Sigmoid colon (tissue), 7 donors: ENCODE measurements around the gene OR2AT4. TPM values are rescaled to one million over a fixed set of nuclear protein-coding genes. Genes with fewer than 3 reads are reported as not detected.
"Not testable (repeated sequence)": the region's sequence is repeated elsewhere in the genome, so short reads cannot be mapped to it uniquely, and the experiment has no call there.

Experiments
- DNase-seq: peaks from one replicate; pipeline ENCODE4 v3.0.0-alpha.2; 2019
- H3K27ac ChIP-seq, 4 donors: fragments of 200-600 bp; sonication (generic); one replicate each; pipeline ENCODE4 v1.5.1; 2016 to 2019; ENCODE audit warnings: mild to moderate bottlenecking in 1 of 4
- H3K27me3 ChIP-seq, 3 donors: fragments of 200-600 bp; sonication (generic); one replicate each; pipeline ENCODE4 v1.5.1; 2019; ENCODE audit warnings: mild to moderate bottlenecking in 1 of 3
- H3K36me3 ChIP-seq, 4 donors: fragments of 200-600 bp; sonication (generic); one replicate each; pipeline ENCODE4 v1.5.1; 2016 to 2019
- H3K4me1 ChIP-seq, 4 donors: fragments of 200-600 bp; sonication (generic); one replicate each; pipeline ENCODE4 v1.5.1; 2017 to 2019
- H3K4me3 ChIP-seq, 4 donors: fragments of 200-600 bp; sonication (generic); one replicate each; pipeline ENCODE4 v1.5.1; 2017 to 2019; ENCODE audit warnings: mild to moderate bottlenecking in 2 of 4, moderate library complexity in 1 of 4
- H3K9me3 ChIP-seq, 4 donors: fragments of 200-600 bp in 3 of 4; sonication (generic) in 3 of 4; one replicate each; pipeline versions ENCODE4 v1.5.1 to v1.6.1; 2013 to 2019
- CTCF ChIP-seq, 4 experiments: fragments of 450-650 bp in 3 of 4; fragments of 200-600 bp in 1 of 4; IDR thresholded peaks; one replicate each; pipeline ENCODE4 v1.5.1; 2016 to 2019; ENCODE audit warnings: antibody characterized with exemption in 4 of 4, mild to moderate bottlenecking in 3 of 4, moderate library complexity in 2 of 4
- EP300 ChIP-seq, 4 donors: sonication (generic); formaldehyde crosslinking; IDR thresholded peaks; one replicate each; pipeline ENCODE4 v1.6.1; 2017; ENCODE audit warnings: antibody characterized with exemption in 4 of 4
- POLR2A ChIP-seq, 2 donors: fragments of 450-650 bp; IDR thresholded peaks; one replicate each; pipeline ENCODE4 v1.6.1; 2016; ENCODE audit warnings: antibody characterized with exemption in 2 of 2, mild to moderate bottlenecking in 2 of 2, moderate library complexity in 2 of 2
- POLR2AphosphoS5 ChIP-seq, 4 donors: sonication (generic); formaldehyde crosslinking; IDR thresholded peaks; one replicate each; pipeline ENCODE4 v1.6.1; 2017; ENCODE audit warnings: antibody characterized with exemption in 4 of 4
- WGBS, 2 donors: extraction: QIAGEN DNeasy Blood & Tissue Kit; methylation state at CpG; one replicate each; pipeline ENCODE4 v1.1.7; 2013; 5-methylcytosine and 5-hydroxymethylcytosine counted together
- intact Hi-C: fragments of 100-400 bp; cut with DNase I; formaldehyde crosslinking; loops from one replicate; pipeline ENCODE4 v1.15.1; 2023
- polyA plus RNA-seq, 3 donors: library from polyadenylated mRNA; stranded (reverse); fragments of 200-250 nt; gene quantifications; one replicate each; pipeline ENCODE4 v1.2.3, GENCODE V29; 2013
- total RNA-seq, 4 donors: library from RNA; depleted of rRNA; stranded (reverse); fragments of >200 nt; gene quantifications; one replicate each; pipeline ENCODE4 v1.1.0, GENCODE V29; 2016
- donor health status: healthy with polysubstance abuse.
- donor health status: Bipolar disorder and iron deficiency.
- donor health status: healthy.

OR2AT4 gene
- total and polyA plus RNA-seq, 7 donors = not detected

GRCh38 chr11:75103380-75104026 lies 6.8 kb upstream of the OR2AT4 start:
- no peaks in the 10 kb centered on the region for H3K36me3 ChIP-seq
- no peak overlapping the region for H3K27ac ChIP-seq
- WGBS, 2 donors = 76 to 80% methylated on average over 5 of the region's 5 CpGs
- H3K4me3 ChIP-seq = no peak overlapping the region
- no peaks in the 10 kb centered on the region for H3K9me3 ChIP-seq
- DNase-seq = no peak
- TF ChIP-seq POLR2AphosphoS5 (IDR thresholded peaks at IDR 0.05) (no peak), POLR2A (IDR thresholded peaks at IDR 0.05) (no peak), EP300 (IDR thresholded peaks at IDR 0.05) (no peak), CTCF (IDR thresholded peaks at IDR 0.05) (no peak)
- H3K27me3 ChIP-seq = no peaks in the 10 kb centered on the region
- H3K4me1 ChIP-seq = no peaks in the 10 kb centered on the region
- intact Hi-C loops = no loop called here

GRCh38 chr11:75101424-75102128 lies 4.9 kb upstream of the OR2AT4 start:
- Histone ChIP-seq H3K4me3 (no peak overlapping the region), H3K27ac (no peak overlapping the region), H3K9me3 (no peaks in the 10 kb centered on the region), H3K36me3 (no peaks in the 10 kb centered on the region), H3K27me3 (no peaks in the 10 kb centered on the region), H3K4me1 (no peaks in the 10 kb centered on the region)
- intact Hi-C loops = no loop called here
- 74 to 85% methylated on average over 8 of the region's 8 CpGs for WGBS, 2 donors
- DNase-seq = no peak
- TF ChIP-seq POLR2AphosphoS5 (IDR thresholded peaks at IDR 0.05) (no peak), POLR2A (IDR thresholded peaks at IDR 0.05) (no peak), CTCF (IDR thresholded peaks at IDR 0.05) (no peak), EP300 (IDR thresholded peaks at IDR 0.05) (no peak)

- intact Hi-C loops = no loop called here
- whole genome bisulfite sequencing, 2 donors = 28 to 41% methylated on average over 3 of the region's 3 CpGs
- Histone ChIP-seq H3K27ac (no peak overlapping the region), H3K4me1 (no peaks in the 10 kb centered on the region), H3K27me3 (no peaks in the 10 kb centered on the region), H3K9me3 (no peaks in the 10 kb centered on the region), H3K4me3 (no peak overlapping the region), H3K36me3 (no peaks in the 10 kb centered on the region)
- no peak for DNase-seq
- TF ChIP-seq POLR2A (IDR thresholded peaks at IDR 0.05) (no peak), EP300 (IDR thresholded peaks at IDR 0.05) (no peak), CTCF (IDR thresholded peaks at IDR 0.05) (no peak), POLR2AphosphoS5 (IDR thresholded peaks at IDR 0.05) (no peak)
These were observed 3.6 kb upstream of the OR2AT4 start for GRCh38 chr11:75100314-75100713.

- intact Hi-C loops = no loop called here
- Histone ChIP-seq H3K9me3 (no peaks in the 10 kb centered on the region), H3K4me1 (no peaks in the 10 kb centered on the region), H3K27me3 (no peaks in the 10 kb centered on the region), H3K27ac (no peak overlapping the region), H3K36me3 (no peaks in the 10 kb centered on the region), H3K4me3 (no peak overlapping the region)
- TF ChIP-seq CTCF (IDR thresholded peaks at IDR 0.05) (no peak), POLR2AphosphoS5 (IDR thresholded peaks at IDR 0.05) (no peak), POLR2A (IDR thresholded peaks at IDR 0.05) (no peak), EP300 (IDR thresholded peaks at IDR 0.05) (no peak)
- 91 to 94% methylated on average over 1 of the region's 1 CpG for WGBS, 2 donors
- no peak for DNase-seq
These were observed 3.0 kb upstream of the OR2AT4 start for GRCh38 chr11:75099635-75100034.

- intact Hi-C loops, H3K27me3 ChIP-seq: not testable (repeated sequence)
- 91 to 93% methylated on average over 22 of the region's 22 CpGs for WGBS, 2 donors
These were observed 2.3 kb upstream of the OR2AT4 start for GRCh38 chr11:75098835-75099439.

GRCh38 chr11:75098181-75098580 lies 1.5 kb upstream of the OR2AT4 start:
- H3K36me3 ChIP-seq, intact Hi-C loops, H3K9me3 ChIP-seq, H3K27ac ChIP-seq, H3K4me3 ChIP-seq, DNase-seq, H3K27me3 ChIP-seq, H3K4me1 ChIP-seq: not testable (repeated sequence)
- 94 to 96% methylated on average over 21 of the region's 21 CpGs for WGBS, 2 donors

More at GRCh38 chr11:75098835-75099439, 2.3 kb upstream of the OR2AT4 start:
- H3K36me3 ChIP-seq, DNase-seq, H3K4me3 ChIP-seq, H3K4me1 ChIP-seq, H3K9me3 ChIP-seq, H3K27ac ChIP-seq: not testable (repeated sequence)
